ENCODE measurements around the gene GDF15.

GRCh38 chr19:18385359-18385674 is 641 bp upstream of the GDF15 start:
- no peak for TF ChIP-seq CTCF (IDR thresholded peaks at IDR 0.05 in 2 of 3, conservative IDR thresholded peaks at IDR 0.05 in 1 of 3; ENCODE audit: borderline replicate concordance in 1 of 3, insufficient read depth in 1 of 3, low read depth in 2 of 3, low read length in 2 of 3)
- TF ChIP-seq REST (IDR thresholded peaks at IDR 0.05; ENCODE audit: low read depth), result no peak
- no peak for TF ChIP-seq POLR2A (IDR thresholded peaks at IDR 0.05; ENCODE audit: borderline replicate concordance, extremely low read depth, insufficient read depth, insufficient read length)
- no peak for TF ChIP-seq POLR2AphosphoS5 (IDR thresholded peaks at IDR 0.05; ENCODE audit: low read depth, low read length)
- no peak for TF ChIP-seq ZNF274 (IDR thresholded peaks at IDR 0.05; ENCODE audit: low read depth, low read length)
- no peak for TF ChIP-seq EZH2 (IDR thresholded peaks at IDR 0.05)
- no peak for TF ChIP-seq EZH2phosphoT487 (IDR thresholded peaks at IDR 0.05; ENCODE audit: borderline replicate concordance)
- no peak for TF ChIP-seq CEBPB (IDR thresholded peaks at IDR 0.05; ENCODE audit: low read depth)
- TF ChIP-seq ZBTB33 (IDR thresholded peaks at IDR 0.05; ENCODE audit: extremely low read depth, insufficient replicate concordance, low read length), result no peak
- TF ChIP-seq SP1 (IDR thresholded peaks at IDR 0.05; ENCODE audit: low read depth), result no peak
- TF ChIP-seq MAX (IDR thresholded peaks at IDR 0.05), result no peak

All from HCT116 (cell line).